ENCODE measurements around the gene ZBTB4. TPM values are rescaled to one million over a fixed set of nuclear protein-coding genes. Genes with fewer than 3 reads are reported as not detected.
A peak's percentile ranks its signal among the peaks of the same experiment; 100 is the strongest.

Gene ZBTB4
- total and polyA plus RNA-seq, 9 of the 15 experiments (the other 6 are each of a cell fraction or from before 2014, with no cell fraction given): 0.92 to 6.9 (median 3.3) TPM

GRCh38 chr17:7484067-7484918 lies 4.9 kb upstream of the ZBTB4 start, which contains the start of gene POLR2A (continued):
- TF ChIP-seq, protein P1, sequence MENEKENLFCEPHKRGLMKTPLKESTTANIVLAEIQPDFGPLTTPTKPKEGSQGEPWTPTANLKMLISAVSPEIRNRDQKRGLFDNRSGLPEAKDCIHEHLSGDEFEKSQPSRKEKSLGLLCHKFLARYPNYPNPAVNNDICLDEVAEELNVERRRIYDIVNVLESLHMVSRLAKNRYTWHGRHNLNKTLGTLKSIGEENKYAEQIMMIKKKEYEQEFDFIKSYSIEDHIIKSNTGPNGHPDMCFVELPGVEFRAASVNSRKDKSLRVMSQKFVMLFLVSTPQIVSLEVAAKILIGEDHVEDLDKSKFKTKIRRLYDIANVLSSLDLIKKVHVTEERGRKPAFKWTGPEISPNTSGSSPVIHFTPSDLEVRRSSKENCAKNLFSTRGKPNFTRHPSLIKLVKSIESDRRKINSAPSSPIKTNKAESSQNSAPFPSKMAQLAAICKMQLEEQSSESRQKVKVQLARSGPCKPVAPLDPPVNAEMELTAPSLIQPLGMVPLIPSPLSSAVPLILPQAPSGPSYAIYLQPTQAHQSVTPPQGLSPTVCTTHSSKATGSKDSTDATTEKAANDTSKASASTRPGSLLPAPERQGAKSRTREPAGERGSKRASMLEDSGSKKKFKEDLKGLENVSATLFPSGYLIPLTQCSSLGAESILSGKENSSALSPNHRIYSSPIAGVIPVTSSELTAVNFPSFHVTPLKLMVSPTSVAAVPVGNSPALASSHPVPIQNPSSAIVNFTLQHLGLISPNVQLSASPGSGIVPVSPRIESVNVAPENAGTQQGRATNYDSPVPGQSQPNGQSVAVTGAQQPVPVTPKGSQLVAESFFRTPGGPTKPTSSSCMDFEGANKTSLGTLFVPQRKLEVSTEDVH (IDR thresholded peaks at IDR 0.05; ENCODE audit: low read depth, partially characterized antibody): peak; percentile 50
- TF ChIP-seq TRIM24 (IDR thresholded peaks at IDR 0.05) (peak in 1 of 2 experiments; percentile 28; a peak in 1 of 4 replicates), SRSF7 (optimal IDR thresholded peaks at IDR 0.05; ENCODE audit: low read depth, low read length) (no peak), MAFF (IDR thresholded peaks at IDR 0.05; ENCODE audit: low read length) (peak; percentile 65), PHF20 (IDR thresholded peaks at IDR 0.05; ENCODE audit: partially characterized antibody) (no peak), ZNF639 (CRISPR knock-in tag; conservative IDR thresholded peaks at IDR 0.05 in 1 of 2, IDR thresholded peaks at IDR 0.05 in 1 of 2) (0 out of 4 replicates have a peak, but pooled peaks of 1 of the 2 experiments have one; percentile 50), ZNF217 (CRISPR knock-in tag; IDR thresholded peaks at IDR 0.05) (no peak), HNRNPK (IDR thresholded peaks at IDR 0.05; ENCODE audit: low read depth, low read length, poor library complexity, severe bottlenecking) (no peak), ARNT (IDR thresholded peaks at IDR 0.05) (peak; percentile 18 to 74; a peak in 3 of 4 replicates), ZNF41 (CRISPR knock-in tag; conservative IDR thresholded peaks at IDR 0.05) (peak; percentile 58; the same call in 1 of the 2 replicates), EWSR1 (IDR thresholded peaks at IDR 0.05; ENCODE audit: borderline replicate concordance, low read depth, partially characterized antibody) (no peak), RUNX1 (IDR thresholded peaks at IDR 0.05; ENCODE audit: low read depth) (no peak), MIER1 (IDR thresholded peaks at IDR 0.05; ENCODE audit: low read depth) (no peak), HNRNPLL (IDR thresholded peaks at IDR 0.05; ENCODE audit: low read depth, low read length, poor library complexity, severe bottlenecking) (peak; percentile 69), STAT5B (CRISPR knock-in tag; IDR thresholded peaks at IDR 0.05) (no peak), U2AF1 (optimal IDR thresholded peaks at IDR 0.05; ENCODE audit: low read depth, low read length) (peak; percentile 43), ETV5 (CRISPR knock-in tag; IDR thresholded peaks at IDR 0.05; ENCODE audit: low read depth) (no peak), DACH1 (IDR thresholded peaks at IDR 0.05; ENCODE audit: partially characterized antibody) (no peak), CHD2 (IDR thresholded peaks at IDR 0.05; ENCODE audit: low read depth, low read length) (peak; percentile 36; the same call in 1 of the 2 replicates)
